PFSK-1 (cell line): ENCODE data around the gene ATG7.

ENCODE experiments used
- POLR2AphosphoS5 ChIP-seq: IDR thresholded peaks from 2 replicates; pipeline ENCODE4 v1.6.1; 2012; ENCODE audit warnings: low read depth, mild to moderate bottlenecking, control low read depth, low read length, moderate library complexity
- TAF1 ChIP-seq: IDR thresholded peaks from 2 replicates; pipeline ENCODE4 v1.6.1; 2012; ENCODE audit warnings: low read length, control low read depth, borderline replicate concordance; ENCODE audit not compliant: insufficient read depth
- TF ChIP-seq, protein P1 (sequence below), 2 experiments: IDR thresholded peaks; 2 replicates each; pipeline versions ENCODE4 v1.6.1 to v1.8.0; 2011 to 2012; ENCODE audit warnings: low read depth in 2 of 2, low read length in 2 of 2, control low read depth in 1 of 2, inconsistent platforms in 1 of 2, mild to moderate bottlenecking in 1 of 2, moderate library complexity in 1 of 2; ENCODE audit not compliant: insufficient read depth in 1 of 2

DNA sequence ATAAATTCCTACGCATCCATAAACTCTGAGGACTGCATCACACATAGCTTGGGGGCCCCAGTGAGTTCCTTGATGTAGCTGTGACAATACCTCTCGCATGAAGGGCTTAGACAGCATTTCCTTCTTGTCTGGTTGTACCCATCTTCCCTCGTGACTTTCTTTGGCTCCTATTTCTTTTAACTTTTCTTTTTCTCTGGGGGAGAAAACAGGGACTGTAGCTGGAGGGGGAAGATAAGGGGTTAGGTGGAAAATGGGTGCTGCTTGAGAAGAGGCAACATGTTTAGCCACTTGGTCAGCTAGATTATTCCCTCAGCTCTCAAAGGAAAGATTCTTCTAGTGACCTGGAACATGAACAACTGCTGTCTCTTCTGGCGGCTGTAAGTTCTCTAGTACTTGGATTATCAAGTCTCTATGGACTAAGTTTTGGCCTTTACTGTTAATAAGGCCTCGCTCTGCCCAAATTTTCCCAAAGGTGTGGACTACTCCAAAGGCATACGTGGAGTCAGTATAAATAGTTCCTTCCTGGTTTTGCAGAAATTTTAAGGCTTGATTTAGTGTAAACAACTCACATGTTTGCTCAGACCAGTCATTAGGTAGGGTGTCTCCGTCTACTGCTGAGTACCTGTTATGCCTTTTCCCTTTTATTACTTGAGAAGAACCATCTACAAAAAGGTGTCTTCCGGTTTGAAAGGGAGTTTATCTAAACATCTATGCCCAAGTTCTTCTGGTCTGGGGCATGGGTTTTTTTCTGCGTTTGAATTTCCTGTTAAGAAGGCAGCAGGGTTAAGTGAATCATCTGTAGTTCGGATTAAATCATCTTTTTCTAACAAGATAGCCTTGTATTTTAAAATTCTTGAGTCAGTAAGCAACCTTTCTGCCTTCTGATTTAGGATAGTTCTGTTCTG is 21.0 kb upstream of the ATG7 start:
- TF ChIP-seq POLR2AphosphoS5 (no peak), TAF1 (no peak)
- TF ChIP-seq, protein P1, sequence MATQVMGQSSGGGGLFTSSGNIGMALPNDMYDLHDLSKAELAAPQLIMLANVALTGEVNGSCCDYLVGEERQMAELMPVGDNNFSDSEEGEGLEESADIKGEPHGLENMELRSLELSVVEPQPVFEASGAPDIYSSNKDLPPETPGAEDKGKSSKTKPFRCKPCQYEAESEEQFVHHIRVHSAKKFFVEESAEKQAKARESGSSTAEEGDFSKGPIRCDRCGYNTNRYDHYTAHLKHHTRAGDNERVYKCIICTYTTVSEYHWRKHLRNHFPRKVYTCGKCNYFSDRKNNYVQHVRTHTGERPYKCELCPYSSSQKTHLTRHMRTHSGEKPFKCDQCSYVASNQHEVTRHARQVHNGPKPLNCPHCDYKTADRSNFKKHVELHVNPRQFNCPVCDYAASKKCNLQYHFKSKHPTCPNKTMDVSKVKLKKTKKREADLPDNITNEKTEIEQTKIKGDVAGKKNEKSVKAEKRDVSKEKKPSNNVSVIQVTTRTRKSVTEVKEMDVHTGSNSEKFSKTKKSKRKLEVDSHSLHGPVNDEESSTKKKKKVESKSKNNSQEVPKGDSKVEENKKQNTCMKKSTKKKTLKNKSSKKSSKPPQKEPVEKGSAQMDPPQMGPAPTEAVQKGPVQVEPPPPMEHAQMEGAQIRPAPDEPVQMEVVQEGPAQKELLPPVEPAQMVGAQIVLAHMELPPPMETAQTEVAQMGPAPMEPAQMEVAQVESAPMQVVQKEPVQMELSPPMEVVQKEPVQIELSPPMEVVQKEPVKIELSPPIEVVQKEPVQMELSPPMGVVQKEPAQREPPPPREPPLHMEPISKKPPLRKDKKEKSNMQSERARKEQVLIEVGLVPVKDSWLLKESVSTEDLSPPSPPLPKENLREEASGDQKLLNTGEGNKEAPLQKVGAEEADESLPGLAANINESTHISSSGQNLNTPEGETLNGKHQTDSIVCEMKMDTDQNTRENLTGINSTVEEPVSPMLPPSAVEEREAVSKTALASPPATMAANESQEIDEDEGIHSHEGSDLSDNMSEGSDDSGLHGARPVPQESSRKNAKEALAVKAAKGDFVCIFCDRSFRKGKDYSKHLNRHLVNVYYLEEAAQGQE (IDR thresholded peaks at IDR 0.05; ENCODE audit: insufficient read depth in 1 of 2, low read depth in 2 of 2, low read length in 2 of 2): no peak
